ENCODE data around the gene LCNL1.

DNA sequence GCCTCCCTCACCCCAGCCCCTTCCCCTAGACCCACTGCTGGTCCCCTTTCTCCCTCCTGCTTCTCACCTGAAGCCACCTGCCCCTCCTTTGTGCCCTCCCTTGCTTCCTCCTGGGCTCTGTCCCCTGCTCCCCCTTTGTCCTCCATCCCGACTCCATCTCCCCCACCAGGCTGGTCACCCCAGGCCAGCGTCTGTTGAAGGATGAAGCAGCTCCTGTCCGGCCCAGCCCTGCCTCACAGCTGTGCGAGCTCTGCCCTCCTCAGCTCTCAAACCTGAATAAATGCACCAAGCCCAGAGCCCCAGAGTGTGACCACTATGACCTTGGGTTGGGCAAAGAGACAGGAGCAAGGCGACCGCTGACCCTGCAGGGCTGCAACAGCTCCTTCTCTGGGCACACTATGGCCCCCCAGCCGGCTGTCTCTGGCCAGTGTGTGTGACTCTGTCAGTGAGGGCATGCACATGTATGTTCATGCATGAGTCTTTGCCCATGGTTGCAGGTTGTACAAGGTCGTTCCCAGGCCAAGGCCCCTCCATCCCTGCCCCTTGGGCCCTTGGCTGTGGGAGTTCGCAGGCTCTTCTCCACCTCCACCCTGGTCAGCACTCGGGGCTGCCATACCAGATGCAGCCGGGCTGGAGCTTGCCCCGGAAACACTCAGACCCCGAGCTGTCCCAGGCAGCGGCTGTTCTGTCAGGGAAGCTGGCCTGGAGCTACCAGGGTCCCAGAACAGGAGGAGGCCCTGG is 27.4 kb upstream of the LCNL1 start:
- TF ChIP-seq CTCF (IDR thresholded peaks at IDR 0.05) = no peak
- TF ChIP-seq EZH2 (IDR thresholded peaks at IDR 0.05) = no peak
- no peak for TF ChIP-seq EZH2phosphoT487 (IDR thresholded peaks at IDR 0.05)
